Mucosa of gallbladder (tissue), 1 donor: ENCODE data around the gene MATN1. TPM values are rescaled to one million over a fixed set of nuclear protein-coding genes. Genes with fewer than 3 reads are reported as not detected.

Experiments
- DNase-seq: peaks from one replicate; pipeline ENCODE4 v3.0.0-alpha.2; 2020; ENCODE audit warnings: low spot score
- total RNA-seq: library from RNA; stranded (reverse); gene quantifications from one replicate; pipeline ENCODE4 v1.2.1, GENCODE V29; 2021
- donor health status: DM: no; HTN: no; CAD: no.

MATN1 gene
- total RNA-seq, 1 donor from 2014 or later: 0.12 TPM

DNA sequence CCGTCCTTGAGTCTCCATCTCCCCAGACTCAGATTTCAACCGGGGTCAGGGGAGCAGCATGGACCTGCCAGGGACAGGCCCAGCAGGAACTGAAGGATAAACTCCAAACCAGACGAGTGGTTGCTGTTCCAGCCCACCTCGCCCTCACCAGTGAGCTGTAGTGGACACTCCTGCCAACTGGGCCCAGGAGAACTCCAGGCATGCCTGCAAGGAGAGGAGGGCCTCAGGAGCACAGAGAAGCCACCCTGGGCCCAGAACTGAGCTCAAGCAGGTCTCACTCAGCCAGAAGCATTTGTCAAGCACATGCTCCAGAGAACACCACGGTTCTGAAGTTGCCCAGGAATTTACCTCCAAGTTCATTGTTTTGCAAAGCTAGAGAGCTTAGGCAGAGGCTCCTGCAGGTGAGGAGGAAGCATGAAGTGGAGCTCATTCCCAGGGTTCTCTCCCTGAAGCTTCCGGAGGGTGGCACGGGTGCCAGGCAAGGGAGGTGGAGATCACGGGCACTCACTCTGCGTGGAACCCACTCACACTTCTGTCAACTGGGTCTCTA lies 61.0 kb downstream of the MATN1 start:
- DNase-seq: no peak

DNA sequence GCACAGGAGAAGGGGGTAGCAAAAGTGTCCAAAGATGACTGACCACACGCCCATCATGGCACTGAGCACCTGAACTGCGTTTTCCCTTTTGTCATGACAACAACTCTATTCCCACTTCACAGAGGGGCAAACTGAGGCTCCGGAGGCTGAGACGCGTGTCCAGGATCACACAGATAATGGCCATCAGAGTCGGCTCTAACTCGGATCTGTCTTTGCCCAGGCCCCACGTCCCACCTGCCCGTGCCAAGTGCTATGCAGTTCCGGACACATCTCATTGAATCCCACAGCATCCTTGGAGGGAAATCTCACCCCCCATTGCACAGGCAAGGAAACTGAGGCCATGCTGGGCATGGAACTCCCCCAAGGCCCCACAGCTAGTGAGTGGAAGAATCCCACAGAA lies 62.1 kb downstream of the MATN1 start:
- DNase-seq: no peak

Other genes starting within 250 kb of the MATN1 start
- 111 TPM for gene LAPTM5, start 34.2 kb upstream of the MATN1 start, total RNA-seq
- 128 TPM for gene SDC3, start 185.2 kb upstream of the MATN1 start, total RNA-seq